Activated T-helper 1 cell treated with anti-CD3 and anti-CD28 coated beads, Interleukin-2, amount 50 U/mL, for 16 hours (primary cell): ENCODE data around the gene LAMTOR2.

Experiments used
- DNase-seq, 2 donors: peaks; one replicate each; pipeline ENCODE4 v3.0.0-alpha.2; 2020; ENCODE audit warnings: low read depth in 1 of 2, low spot score in 1 of 2

The LAMTOR2 gene

GRCh38 chr1:156074661-156075060 lies 20.1 kb downstream of the LAMTOR2 start:
- no peak for DNase-seq

DNA sequence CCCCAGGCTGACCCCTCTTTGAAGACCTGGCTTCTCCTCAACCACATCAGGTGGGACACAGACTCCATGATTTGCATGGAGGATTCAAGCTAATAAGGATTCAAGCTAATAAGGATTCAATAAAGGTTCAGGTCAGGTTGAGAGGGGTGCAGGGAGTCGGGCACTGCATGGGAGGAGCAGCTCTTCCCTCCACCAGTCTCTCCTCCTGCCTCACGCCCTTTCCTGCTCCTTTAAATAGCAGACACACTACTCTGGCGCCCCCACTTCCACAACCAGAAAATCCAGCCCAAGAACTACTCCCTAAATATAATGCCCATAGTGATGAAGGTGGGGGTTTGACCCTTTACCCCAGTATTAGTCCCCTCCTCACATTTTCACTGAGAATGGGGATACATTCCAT lies 20.6 kb downstream of the LAMTOR2 start:
- DNase-seq, result no peak

- DNase-seq, result no peak
Measured at GRCh38 chr1:156075775-156076204, 21.2 kb downstream of the LAMTOR2 start.

GRCh38 chr1:156076609-156077429 lies 22.2 kb downstream of the LAMTOR2 start:
- DNase-seq, result no peak

DNA sequence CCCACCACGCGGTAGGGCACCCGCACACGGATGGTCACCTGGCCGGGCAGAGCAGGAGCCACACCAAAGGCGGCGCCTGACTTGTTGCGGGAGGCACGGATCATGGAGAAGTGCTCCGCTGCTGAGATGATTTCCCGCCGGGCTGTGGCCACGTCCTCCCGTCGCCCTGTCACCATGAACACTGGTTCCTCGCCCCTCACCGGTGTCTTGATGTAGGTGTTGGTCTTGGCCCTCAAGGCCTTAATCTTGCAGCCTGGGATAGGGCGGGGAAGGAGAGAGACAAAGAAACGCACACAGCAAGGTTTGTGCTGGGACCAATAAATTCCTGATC lies 22.8 kb downstream of the LAMTOR2 start:
- no peak for DNase-seq

GRCh38 chr1:156078728-156079127 lies 24.1 kb downstream of the LAMTOR2 start:
- DNase-seq, result no peak

DNA sequence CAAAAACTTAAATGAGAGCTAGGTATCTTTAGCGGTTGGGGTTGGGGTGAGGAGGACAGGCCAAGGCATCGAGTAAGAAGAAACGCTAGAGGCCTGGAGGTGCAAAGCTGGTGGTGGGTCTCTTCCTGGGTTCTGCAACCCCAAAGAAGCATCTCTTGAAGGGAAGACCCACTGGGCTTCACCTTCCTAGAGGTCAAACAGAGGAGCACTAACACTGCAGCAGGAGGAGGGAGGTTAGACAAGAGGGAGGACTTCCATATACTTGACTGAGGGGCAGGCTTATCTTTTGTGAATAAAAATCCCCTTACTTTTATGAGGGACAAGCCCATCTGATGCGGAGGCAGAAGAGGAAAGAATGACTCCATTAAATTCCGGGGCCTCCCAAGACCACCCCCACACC lies 25.2 kb downstream of the LAMTOR2 start:
- DNase-seq, result no peak

- no peak for DNase-seq
Measured at GRCh38 chr1:156080241-156080862, 25.8 kb downstream of the LAMTOR2 start.

DNA sequence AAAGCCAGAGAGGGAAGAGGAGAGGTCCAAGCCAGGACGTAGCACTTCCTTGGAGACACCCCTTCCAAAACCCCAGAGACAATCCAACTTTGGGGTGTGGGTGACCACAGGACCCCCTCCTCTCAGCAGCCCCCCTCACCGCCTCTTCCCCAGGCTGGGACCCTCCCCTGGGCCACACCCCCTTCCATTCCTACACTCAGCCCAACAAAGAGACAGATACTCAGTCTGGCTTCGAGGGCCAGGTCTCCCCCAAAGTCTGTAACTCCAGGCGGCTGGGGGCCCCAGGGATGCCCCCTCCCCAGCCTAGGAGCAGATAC lies 26.2 kb downstream of the LAMTOR2 start:
- DNase-seq, result no peak

DNA sequence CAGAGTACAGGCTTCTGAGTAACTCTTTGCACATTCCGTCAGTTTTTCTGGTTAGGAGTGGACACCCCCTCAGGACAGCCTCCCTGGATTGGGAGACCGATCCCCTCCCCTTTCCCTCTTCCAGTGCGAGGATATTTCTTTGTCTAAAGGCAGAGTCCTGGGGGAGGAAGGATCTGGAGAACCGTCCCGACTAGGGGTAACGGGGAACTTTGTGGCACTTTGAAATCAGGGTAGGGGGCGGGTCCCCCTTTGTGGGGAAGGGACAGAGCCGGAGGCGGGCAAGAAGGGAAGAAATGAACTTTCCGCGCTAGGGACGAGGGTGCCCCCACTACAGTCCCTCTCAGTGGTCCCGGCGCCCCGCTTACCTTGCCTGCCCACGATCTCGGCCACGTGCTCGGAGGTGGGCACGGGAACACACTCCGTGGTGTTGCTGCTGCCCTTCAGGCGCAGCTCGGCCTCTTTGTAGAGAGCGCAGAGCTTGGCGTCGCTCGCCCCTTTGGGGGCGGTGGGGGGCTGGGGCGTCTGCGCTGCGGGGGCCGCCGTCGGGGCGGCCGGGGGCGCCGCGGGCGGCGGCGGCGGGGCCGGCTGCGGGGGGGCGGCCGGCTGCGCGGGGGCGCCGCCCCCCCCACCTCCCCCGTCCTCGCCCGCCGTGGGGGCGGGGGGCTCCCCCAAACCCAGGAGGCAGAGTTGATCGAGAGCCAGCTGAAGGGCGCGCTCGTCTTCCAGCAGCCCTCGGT lies 26.8 kb downstream of the LAMTOR2 start:
- DNase-seq, result no peak

- no peak for DNase-seq
Measured at GRCh38 chr1:156081917-156082308, 27.3 kb downstream of the LAMTOR2 start.

GRCh38 chr1:156082309-156083091 lies 27.9 kb downstream of the LAMTOR2 start, which contains the start of gene MEX3A:
Gene MEX3A (minus strand): TSS chr1:156082465. CDS start chr1:156081998, 467 bp downstream.
- DNase-seq, result peak; percentile 27 to 31

DNA sequence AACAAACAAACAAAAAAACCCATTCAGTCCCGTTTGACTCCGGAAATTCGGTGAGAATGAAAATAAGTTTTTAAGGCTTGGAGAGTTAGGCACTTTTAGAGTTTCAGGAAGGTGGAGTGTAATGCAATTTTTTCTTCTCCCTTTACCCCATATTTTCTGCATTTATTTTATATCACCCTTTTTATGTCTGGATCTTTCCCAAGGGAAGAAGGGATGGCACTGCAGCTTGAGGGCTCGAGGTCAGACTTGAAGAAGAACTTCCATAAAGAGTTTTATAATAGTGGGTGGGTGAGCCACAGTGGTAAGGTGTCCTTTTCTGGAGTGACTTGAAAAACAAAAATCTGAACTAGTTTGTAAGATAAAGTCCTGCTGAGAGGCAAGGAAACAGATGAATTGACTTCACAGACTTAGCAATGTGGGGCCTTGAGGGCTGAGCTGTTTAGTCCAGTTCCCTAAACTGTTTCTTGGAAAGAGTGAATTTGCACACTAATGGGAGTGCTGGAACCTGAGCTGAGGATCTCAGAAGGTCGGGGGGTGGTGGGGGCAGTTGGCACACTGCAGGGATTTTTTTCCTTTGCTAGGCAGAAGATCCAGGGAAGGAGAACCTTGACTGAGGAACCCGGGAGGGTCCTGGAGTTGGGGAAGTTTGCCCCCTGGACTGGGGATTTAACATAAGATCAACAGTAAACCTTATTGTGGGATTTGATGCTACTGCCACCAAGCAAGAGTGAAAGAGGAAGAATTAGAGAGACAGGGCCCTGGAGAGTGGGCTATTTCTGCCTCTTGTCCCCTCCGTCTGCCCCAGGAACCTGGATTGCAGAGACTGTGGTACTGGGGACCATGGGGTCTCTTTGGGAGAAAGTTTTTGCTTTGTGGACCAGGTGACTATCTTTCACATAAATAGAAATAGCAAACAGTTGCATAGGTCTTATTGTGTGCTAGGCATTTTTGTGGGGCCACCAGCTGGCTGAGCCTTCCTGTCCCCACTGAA lies 29.5 kb downstream of the LAMTOR2 start:
- DNase-seq, result no peak

DNA sequence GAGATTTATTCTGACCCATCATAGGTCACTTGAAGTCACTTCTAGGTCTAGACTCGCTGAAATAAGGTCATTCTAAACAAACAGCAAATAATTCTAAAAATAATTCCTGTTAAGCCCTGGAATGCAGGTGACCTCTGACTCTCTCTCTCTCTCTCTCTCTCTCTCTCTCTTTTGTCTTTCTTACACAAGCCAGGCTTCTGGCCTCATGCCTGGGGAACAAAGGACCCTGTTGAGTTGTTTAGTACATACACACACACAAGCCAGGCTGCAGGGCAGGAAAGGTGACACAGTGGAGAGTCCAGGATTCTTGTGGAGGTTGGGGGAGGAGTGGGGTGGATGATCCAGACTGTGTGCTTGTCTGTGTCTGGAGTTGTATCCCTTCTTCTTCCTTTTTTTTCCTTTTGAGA lies 31.7 kb downstream of the LAMTOR2 start:
- DNase-seq, result no peak

DNA sequence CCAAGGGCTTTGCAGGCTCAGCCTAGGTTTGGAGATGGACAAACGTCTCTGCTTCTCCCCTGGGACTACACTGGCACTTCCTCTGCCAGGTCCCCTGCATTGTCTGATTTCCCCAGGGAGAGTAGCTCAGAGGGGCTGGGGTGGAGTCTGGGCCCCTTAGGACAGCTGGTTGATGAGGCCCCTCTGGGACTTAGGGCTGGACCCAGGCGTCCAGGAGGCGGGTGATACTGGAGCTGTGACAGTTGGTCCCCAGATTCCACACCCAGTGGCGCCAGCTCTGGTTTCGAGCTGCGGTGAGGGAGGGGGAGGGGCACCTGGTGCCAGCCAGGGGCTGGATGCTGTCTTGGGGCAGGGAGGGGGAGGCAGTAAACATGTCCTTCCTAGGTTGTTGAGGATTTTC lies 35.1 kb downstream of the LAMTOR2 start:
- no peak for DNase-seq

- no peak for DNase-seq
Measured at GRCh38 chr1:156090138-156090839, 35.7 kb downstream of the LAMTOR2 start.

- DNase-seq, result peak; percentile 83 to 88
Measured at GRCh38 chr1:156090840-156091188, 36.2 kb downstream of the LAMTOR2 start.

GRCh38 chr1:156091610-156092009 lies 37.0 kb downstream of the LAMTOR2 start:
- no peak for DNase-seq

- DNase-seq, result no peak
Measured at GRCh38 chr1:156095906-156096508, 41.4 kb downstream of the LAMTOR2 start.
